RWPE2 (cell line): Measurements from ENCODE around the gene FAM9B.

Source experiments
- ATAC-seq: fragments of 200-7000 bp; cut with Tn5 transposase; 3 replicates; pipeline ENCODE4 v1.9.1; 2021; ENCODE audit warnings: low read depth
- DNase-seq: peaks from one replicate; pipeline ENCODE4 v3.0.0-alpha.2; 2020; ENCODE audit warnings: low spot score
- H3K27ac ChIP-seq: fragments of 450-650 bp; 2 replicates; pipeline ENCODE4 v1.5.1; 2017; ENCODE audit warnings: mild to moderate bottlenecking; ENCODE audit not compliant: poor library complexity, severe bottlenecking
- H3K27me3 ChIP-seq: fragments of 250-450 bp; sonication (Bioruptor Pico); 2 replicates; pipeline ENCODE4 v1.5.1; 2021; ENCODE audit warnings: mild to moderate bottlenecking, moderate library complexity; ENCODE audit not compliant: insufficient read depth, poor library complexity, severe bottlenecking
- H3K36me3 ChIP-seq: fragments of 250-450 bp; sonication (Bioruptor Pico); 2 replicates; pipeline ENCODE4 v1.5.1; 2020; ENCODE audit warnings: low read depth, mild to moderate bottlenecking, moderate library complexity
- H3K4me1 ChIP-seq: fragments of 250-450 bp; sonication (Bioruptor Pico); 2 replicates; pipeline ENCODE4 v1.5.1; 2021; ENCODE audit warnings: mild to moderate bottlenecking, moderate library complexity; ENCODE audit not compliant: insufficient read depth, poor library complexity, severe bottlenecking
- H3K4me3 ChIP-seq: fragments of 250-450 bp; sonication (Bioruptor Pico); 2 replicates; pipeline ENCODE4 v1.5.1; 2021; ENCODE audit warnings: mild to moderate bottlenecking, moderate library complexity; ENCODE audit not compliant: severe bottlenecking
- H3K9me3 ChIP-seq: fragments of 250-450 bp; sonication (Bioruptor Pico); 2 replicates; pipeline ENCODE4 v1.5.1; 2021; ENCODE audit warnings: mild to moderate bottlenecking, moderate library complexity; ENCODE audit not compliant: severe bottlenecking
- TF ChIP-seq, protein P1 (sequence below): fragments of 450-650 bp; IDR thresholded peaks from one replicate; pipeline ENCODE4 v1.5.1; 2017; ENCODE audit warnings: mild to moderate bottlenecking, moderate library complexity; ENCODE audit not compliant: poor library complexity, severe bottlenecking

FAM9B gene

GRCh38 chrX:9050331-9050730, 16.4 kb upstream of the FAM9B start:
- Histone ChIP-seq H3K27ac (no peak overlapping the region), H3K4me1 (no peaks in the 10 kb centered on the region), H3K27me3 (no peaks in the 10 kb centered on the region), H3K9me3 (no peaks in the 10 kb centered on the region), H3K4me3 (no peak overlapping the region), H3K36me3 (no peaks in the 10 kb centered on the region)
- TF ChIP-seq, protein P1, sequence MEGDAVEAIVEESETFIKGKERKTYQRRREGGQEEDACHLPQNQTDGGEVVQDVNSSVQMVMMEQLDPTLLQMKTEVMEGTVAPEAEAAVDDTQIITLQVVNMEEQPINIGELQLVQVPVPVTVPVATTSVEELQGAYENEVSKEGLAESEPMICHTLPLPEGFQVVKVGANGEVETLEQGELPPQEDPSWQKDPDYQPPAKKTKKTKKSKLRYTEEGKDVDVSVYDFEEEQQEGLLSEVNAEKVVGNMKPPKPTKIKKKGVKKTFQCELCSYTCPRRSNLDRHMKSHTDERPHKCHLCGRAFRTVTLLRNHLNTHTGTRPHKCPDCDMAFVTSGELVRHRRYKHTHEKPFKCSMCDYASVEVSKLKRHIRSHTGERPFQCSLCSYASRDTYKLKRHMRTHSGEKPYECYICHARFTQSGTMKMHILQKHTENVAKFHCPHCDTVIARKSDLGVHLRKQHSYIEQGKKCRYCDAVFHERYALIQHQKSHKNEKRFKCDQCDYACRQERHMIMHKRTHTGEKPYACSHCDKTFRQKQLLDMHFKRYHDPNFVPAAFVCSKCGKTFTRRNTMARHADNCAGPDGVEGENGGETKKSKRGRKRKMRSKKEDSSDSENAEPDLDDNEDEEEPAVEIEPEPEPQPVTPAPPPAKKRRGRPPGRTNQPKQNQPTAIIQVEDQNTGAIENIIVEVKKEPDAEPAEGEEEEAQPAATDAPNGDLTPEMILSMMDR: no peak
- ATAC-seq (no peak), DNase-seq (no peak)

DNA sequence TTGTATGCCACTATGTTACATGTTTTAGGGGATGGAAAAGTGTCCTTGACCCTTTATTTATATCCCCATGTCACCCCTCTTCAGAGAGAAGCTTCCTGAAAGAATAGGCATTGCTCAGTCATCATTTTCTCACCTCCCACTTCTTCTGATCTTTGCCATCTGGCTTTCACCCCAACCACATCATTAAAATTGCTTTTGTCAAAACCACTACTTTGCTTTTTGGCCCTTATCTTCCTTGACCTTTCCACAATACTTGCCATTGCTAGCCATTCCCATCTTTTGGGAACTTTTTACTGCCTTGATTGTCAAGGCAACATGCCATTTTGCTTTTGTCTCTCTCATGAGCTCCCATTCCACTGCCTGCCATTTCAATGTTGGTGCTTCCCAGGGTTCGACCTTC, 14.9 kb upstream of the FAM9B start:
- no peaks in the 10 kb centered on the region for H3K36me3 ChIP-seq
- DNase-seq (no peak), ATAC-seq (no peak)
- H3K27ac ChIP-seq: no peak overlapping the region
- H3K27me3 ChIP-seq: no peaks in the 10 kb centered on the region
- no peaks in the 10 kb centered on the region for H3K9me3 ChIP-seq
- H3K4me1 ChIP-seq: no peaks in the 10 kb centered on the region
- TF ChIP-seq, protein P1: no peak
- H3K4me3 ChIP-seq: no peak overlapping the region

DNA sequence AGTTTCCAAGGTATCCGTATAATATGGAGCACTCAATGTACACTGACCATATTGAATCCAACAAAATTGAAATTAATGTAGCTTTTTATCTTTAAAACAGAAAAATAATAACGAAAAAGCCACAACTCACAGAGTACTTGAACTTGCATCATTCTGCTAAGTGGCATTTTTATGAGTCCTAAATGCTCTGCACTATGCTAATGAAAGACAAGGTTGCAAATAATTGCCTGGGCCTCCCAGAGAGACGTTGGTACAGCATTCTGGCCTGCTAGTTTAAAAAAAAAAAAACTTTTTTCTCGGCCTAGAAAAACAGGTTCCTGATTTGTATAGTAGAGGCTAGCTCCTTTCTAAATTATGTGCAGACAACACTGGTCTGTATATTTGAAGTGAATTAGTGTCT, 4.3 kb upstream of the FAM9B start:
- no peak overlapping the region for H3K27ac ChIP-seq
- no peaks in the 10 kb centered on the region for H3K4me1 ChIP-seq
- TF ChIP-seq, protein P1: no peak
- H3K36me3 ChIP-seq: no peaks in the 10 kb centered on the region
- ATAC-seq (no peak), DNase-seq (no peak)
- H3K27me3 ChIP-seq: no peaks in the 10 kb centered on the region
- no peaks in the 10 kb centered on the region for H3K9me3 ChIP-seq
- no peak overlapping the region for H3K4me3 ChIP-seq

DNA sequence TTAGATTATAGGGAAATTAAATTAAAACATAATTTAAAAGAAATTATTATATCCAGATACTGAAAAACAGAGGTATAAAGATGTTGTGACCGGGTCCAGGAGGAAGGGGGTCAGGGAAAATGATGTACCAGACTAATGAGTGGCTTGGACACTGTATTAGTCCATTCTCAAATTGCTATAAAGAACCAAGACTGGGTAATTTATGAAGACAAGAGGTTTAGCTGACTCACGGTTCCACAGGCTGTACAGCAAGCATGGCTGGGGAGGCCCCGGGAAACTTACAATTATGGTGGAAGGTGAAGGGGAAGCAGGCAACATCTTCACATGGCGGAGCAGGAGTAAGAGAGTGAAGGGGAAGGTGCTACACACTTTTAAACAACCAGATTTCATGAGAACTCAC, 3.4 kb upstream of the FAM9B start:
- TF ChIP-seq, protein P1: no peak
- H3K4me1 ChIP-seq: no peaks in the 10 kb centered on the region
- no peak overlapping the region for H3K4me3 ChIP-seq
- H3K27me3 ChIP-seq: no peaks in the 10 kb centered on the region
- H3K27ac ChIP-seq: no peak overlapping the region
- H3K9me3 ChIP-seq: no peaks in the 10 kb centered on the region
- ATAC-seq (no peak), DNase-seq (no peak)
- no peaks in the 10 kb centered on the region for H3K36me3 ChIP-seq

DNA sequence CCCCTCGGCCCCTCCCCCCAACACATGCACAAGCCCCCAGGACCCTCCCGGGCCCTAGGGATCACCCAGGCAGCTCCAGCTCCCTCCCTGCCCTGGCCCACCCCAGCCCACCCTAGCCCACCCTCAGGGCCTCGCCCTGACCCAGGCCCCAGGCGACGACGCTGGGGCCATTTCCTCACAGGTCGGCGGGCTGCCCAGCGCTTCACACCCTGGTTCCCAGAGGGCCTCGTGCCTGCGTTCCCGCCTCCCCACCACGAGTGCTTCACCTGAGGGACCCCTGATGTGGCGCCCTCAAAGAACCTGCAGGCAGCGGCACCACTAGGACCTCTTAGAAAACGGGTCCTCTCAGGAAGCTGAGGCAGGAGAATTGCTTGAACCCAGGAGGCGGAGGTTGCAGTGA, 341 bp downstream of the FAM9B start:
- Histone ChIP-seq H3K36me3 (no peaks in the 10 kb centered on the region), H3K27ac (no peak overlapping the region), H3K27me3 (no peaks in the 10 kb centered on the region), H3K4me3 (no peak overlapping the region), H3K9me3 (no peaks in the 10 kb centered on the region), H3K4me1 (no peaks in the 10 kb centered on the region)
- TF ChIP-seq, protein P1: no peak
- DNase-seq (no peak), ATAC-seq (no peak)
